HEK293 (cell line): Measurements from ENCODE around the gene STAP2.

Source experiments
- CTCF ChIA-PET: fragments of 350-600 bp; formaldehyde crosslinking; extraction: SDS; loops from one replicate; lab custom pipeline; 2021; ENCODE audit warnings: antibody characterized with exemption; lab: Yijun Ruan, JAX
- POLR2A ChIA-PET: fragments of 300-600 bp; formaldehyde crosslinking; extraction: SDS; loops from one replicate; lab custom pipeline; 2020; ENCODE audit warnings: antibody characterized with exemption, inconsistent platforms; lab: Yijun Ruan, JAX
- H3K27ac ChIP-seq: fragments of 200-500 bp; sonication (Bioruptor generic); 2 replicates; pipeline ENCODE4 v1.5.1; 2014; ENCODE audit warnings: low read depth, low read length, control low read depth, inconsistent platforms; ENCODE audit errors: extremely low read depth
- H3K36me3 ChIP-seq, 2 experiments: fragments of 200-500 bp in 1 of 2; sonication (Bioruptor generic) in 1 of 2; 1 replicate in 1 of 2; 2 replicates in 1 of 2; pipeline ENCODE4 v1.5.1; 2014 to 2017; ENCODE audit warnings: inconsistent platforms in 2 of 2, low read length in 2 of 2; ENCODE audit not compliant: control insufficient read depth in 2 of 2, insufficient read depth in 1 of 2
- H3K4me1 ChIP-seq: fragments of 200-500 bp; sonication (Bioruptor generic); 2 replicates; pipeline ENCODE4 v1.5.1; 2014; ENCODE audit warnings: mild to moderate bottlenecking, low read length, inconsistent platforms; ENCODE audit not compliant: control insufficient read depth, insufficient read depth
- H3K4me3 ChIP-seq: 2 replicates; pipeline ENCODE4 v1.5.1; 2011; ENCODE audit warnings: low read depth, mild to moderate bottlenecking, control low read depth, low read length, moderate library complexity
- H3K9me3 ChIP-seq: fragments of 200-500 bp; sonication (Bioruptor generic); 2 replicates; pipeline ENCODE4 v1.5.1; 2014; ENCODE audit warnings: low read depth, low read length, inconsistent platforms; ENCODE audit not compliant: control insufficient read depth, insufficient read depth
- KLF9 ChIP-seq: fragments of 450-650 bp; formaldehyde crosslinking; IDR thresholded peaks from 2 replicates; pipeline ENCODE4 v1.5.1; 2016; ENCODE audit warnings: missing biosample characterization, missing genetic modification characterization, low read depth
- PATZ1 ChIP-seq: fragments of 450-650 bp; formaldehyde crosslinking; IDR thresholded peaks from 2 replicates; pipeline ENCODE4 v1.5.1; 2016; ENCODE audit warnings: missing biosample characterization, missing genetic modification characterization
- SP7 ChIP-seq: fragments of 450-650 bp; formaldehyde crosslinking; IDR thresholded peaks from 2 replicates; pipeline ENCODE4 v1.5.1; 2016; ENCODE audit warnings: missing biosample characterization, missing genetic modification characterization
- ZFHX2 ChIP-seq: fragments of 450-650 bp; formaldehyde crosslinking; conservative IDR thresholded peaks from 2 replicates; pipeline ENCODE4 v1.5.1; 2016; ENCODE audit warnings: missing biosample characterization, missing genetic modification characterization
- ZNF398 ChIP-seq: fragments of 450-650 bp; formaldehyde crosslinking; IDR thresholded peaks from 2 replicates; pipeline ENCODE4 v1.5.1; 2017; ENCODE audit warnings: missing biosample characterization, missing genetic modification characterization
- ZNF433 ChIP-seq: fragments of 450-650 bp; formaldehyde crosslinking; IDR thresholded peaks from 2 replicates; pipeline ENCODE4 v1.5.1; 2016; ENCODE audit warnings: missing biosample characterization, missing genetic modification characterization, low read depth
- ZNF585B ChIP-seq: fragments of 450-650 bp; formaldehyde crosslinking; IDR thresholded peaks from 2 replicates; pipeline ENCODE4 v1.5.1; 2016; ENCODE audit warnings: missing biosample characterization, missing genetic modification characterization
- ZNF596 ChIP-seq: fragments of 450-650 bp; IDR thresholded peaks from 2 replicates; pipeline ENCODE4 v1.5.0; 2018; ENCODE audit warnings: missing biosample characterization, mild to moderate bottlenecking, missing genetic modification characterization, moderate library complexity
- ZNF626 ChIP-seq: fragments of 450-650 bp; sonication (Bioruptor Pico); formaldehyde crosslinking; IDR thresholded peaks from 2 replicates; pipeline ENCODE4 v1.5.1; 2018; ENCODE audit warnings: missing biosample characterization, missing genetic modification characterization, inconsistent platforms
- ZSCAN18 ChIP-seq: fragments of 450-650 bp; formaldehyde crosslinking; IDR thresholded peaks from 2 replicates; pipeline ENCODE4 v1.5.1; 2016; ENCODE audit warnings: missing biosample characterization, missing genetic modification characterization
- ZSCAN4 ChIP-seq: fragments of 450-650 bp; formaldehyde crosslinking; IDR thresholded peaks from 2 replicates; pipeline ENCODE4 v1.5.1; 2017; ENCODE audit warnings: missing biosample characterization, missing genetic modification characterization

STAP2 gene

GRCh38 chr19:4279267-4279529 is 59.4 kb downstream of the STAP2 start:
- peak overlapping the region; percentile 2 for H3K4me3 ChIP-seq
- no peaks in the 10 kb centered on the region; the same call in 1 of the 2 replicates for H3K4me1 ChIP-seq
- ChIA-PET POLR2A (no interaction called here), CTCF (interaction anchor here (0.7 to 1.3 kb wide), 2 partner anchors 12 to 116 kb away, joined by 3 to 7 read pairs; no protein-coding TSS in a partner anchor)
- H3K9me3 ChIP-seq, result no peaks in the 10 kb centered on the region
- H3K36me3 ChIP-seq, result no peaks in the 10 kb centered on the region
- TF ChIP-seq ZSCAN4 (no peak), SP7 (tag by site-specific recombination) (no peak), ZNF433 (tag by site-specific recombination) (no peak), ZSCAN18 (tag by site-specific recombination) (no peak), ZFHX2 (tag by site-specific recombination) (peak; percentile 50), KLF9 (no peak)
- no peak overlapping the region for H3K27ac ChIP-seq

GRCh38 chr19:4278419-4279266 is 60.0 kb downstream of the STAP2 start, which contains the start of gene SHD:
Gene SHD (plus strand): TSS chr19:4279266. CDS start chr19:4280064, 798 bp downstream.
- Histone ChIP-seq H3K36me3 (no peaks in the 10 kb centered on the region), H3K4me1 (no peaks in the 10 kb centered on the region; the same call in 1 of the 2 replicates), H3K9me3 (no peaks in the 10 kb centered on the region), H3K4me3 (peak within 1 kb of the TSS; percentile 13), H3K27ac (no peak within 1 kb of the TSS)
- CTCF ChIA-PET, result interaction anchor here (0.6 to 1.7 kb wide), 4 partner anchors 12 to 280 kb away, joined by 3 to 12 read pairs (median 3); no protein-coding TSS in a partner anchor
- peak; percentile 59 for TF ChIP-seq ZNF398
- no peak for TF ChIP-seq ZNF585B
- TF ChIP-seq PATZ1, result 0 out of 2 replicates have a peak, but pooled peaks have one; percentile 12
- POLR2A ChIA-PET, result interaction anchor here (2.7 kb wide), 1 partner anchor 64 kb away, joined by 9 read pairs; the partner anchor contains the start of gene MPND

- ChIA-PET CTCF (interaction anchor here (0.6 to 1.7 kb wide), 4 partner anchors 9 to 281 kb away, joined by 3 to 12 read pairs (median 6); no protein-coding TSS in a partner anchor), POLR2A (interaction anchor here (1.4 to 2.7 kb wide), 2 partner anchors 41 to 65 kb away, joined by 4 to 9 read pairs; partner anchors contain the start of gene MPND)
- no peaks in the 10 kb centered on the region; the same call in 1 of the 2 replicates for H3K4me1 ChIP-seq
- no peaks in the 10 kb centered on the region for H3K9me3 ChIP-seq
- H3K4me3 ChIP-seq, result no peak overlapping the region
- no peaks in the 10 kb centered on the region for H3K36me3 ChIP-seq
- H3K27ac ChIP-seq, result no peak overlapping the region
- TF ChIP-seq ZNF596, result no peak
- TF ChIP-seq ZNF626, result no peak
Measured at GRCh38 chr19:4278010-4278409, 60.6 kb downstream of the STAP2 start.
